OCI-LY1 (cell line): ENCODE results near the gene ABLIM1.

Source experiments
- CTCF ChIP-seq: fragments of 200-600 bp; sonication (generic), shearing (Covaris generic); IDR thresholded peaks from 2 replicates; pipeline ENCODE4 v1.5.1; 2017; ENCODE audit warnings: mild to moderate bottlenecking, antibody characterized with exemption, low read length, moderate library complexity, mixed read lengths
- EZH2 ChIP-seq: fragments of 200-600 bp; sonication (generic), shearing (Covaris generic); IDR thresholded peaks from 2 replicates; pipeline ENCODE4 v1.8.0; 2017; ENCODE audit warnings: borderline replicate concordance, mixed run types, mild to moderate bottlenecking, antibody characterized with exemption, low read length, moderate library complexity, mixed read lengths

- TF ChIP-seq CTCF = no peak
- TF ChIP-seq EZH2 = no peak
Observed at GRCh38 chr10:114477285-114477684, 180.8 kb downstream of the ABLIM1 start.
